Measurements from ENCODE around the gene SETD1A.

Gene SETD1A

GRCh38 chr16:30979170-30980022 is 21.8 kb downstream of the SETD1A start:
- Histone ChIP-seq H3K9me3 (ENCODE audit: low read length) (no peaks in the 10 kb centered on the region), H3K36me3 (ENCODE audit: insufficient read depth, low read length) (peaks cover 48% of the 10 kb centered on the region), H3K9ac (ENCODE audit: low read length) (no peak overlapping the region), H3K27me3 (ENCODE audit: control insufficient read depth in 1 of 2, insufficient read depth in 2 of 2, low read length in 2 of 2) (no peaks in the 10 kb centered on the region), H3K4me3 (ENCODE audit: low read depth in 1 of 2, low read length in 2 of 2) (no peak overlapping the region), H3K4me1 (ENCODE audit: insufficient read depth, low read length) (no peaks in the 10 kb centered on the region), H3K27ac (ENCODE audit: low read depth, low read length) (no peak overlapping the region)

- Histone ChIP-seq H3K27me3 (ENCODE audit: control insufficient read depth in 1 of 2, insufficient read depth in 2 of 2, low read length in 2 of 2) (no peaks in the 10 kb centered on the region), H3K4me3 (ENCODE audit: low read depth in 1 of 2, low read length in 2 of 2) (no peak overlapping the region), H3K36me3 (ENCODE audit: insufficient read depth, low read length) (peaks cover 45% of the 10 kb centered on the region)
Measured at GRCh38 chr16:30980023-30980371, 22.4 kb downstream of the SETD1A start.

GRCh38 chr16:30980434-30980833 is 22.9 kb downstream of the SETD1A start:
- Histone ChIP-seq H3K9ac (ENCODE audit: low read length) (no peak overlapping the region), H3K4me1 (ENCODE audit: insufficient read depth, low read length) (peaks cover 3% of the 10 kb centered on the region), H3K9me3 (ENCODE audit: low read length) (no peaks in the 10 kb centered on the region), H3K4me3 (ENCODE audit: low read depth in 1 of 2, low read length in 2 of 2) (no peak overlapping the region), H3K27me3 (ENCODE audit: control insufficient read depth in 1 of 2, insufficient read depth in 2 of 2, low read length in 2 of 2) (no peaks in the 10 kb centered on the region), H3K36me3 (ENCODE audit: insufficient read depth, low read length) (peaks cover 41% of the 10 kb centered on the region), H3K27ac (ENCODE audit: low read depth, low read length) (no peak overlapping the region)

More at GRCh38 chr16:30980023-30980371, 22.4 kb downstream of the SETD1A start:
- Histone ChIP-seq H3K9ac (ENCODE audit: low read length) (no peak overlapping the region), H3K4me1 (ENCODE audit: insufficient read depth, low read length) (no peaks in the 10 kb centered on the region), H3K9me3 (ENCODE audit: low read length) (no peaks in the 10 kb centered on the region), H3K27ac (ENCODE audit: low read depth, low read length) (no peak overlapping the region)

GRCh38 chr16:30980959-30981358 is 23.4 kb downstream of the SETD1A start:
- Histone ChIP-seq H3K9me3 (ENCODE audit: low read length) (no peaks in the 10 kb centered on the region), H3K36me3 (ENCODE audit: insufficient read depth, low read length) (peaks cover 35% of the 10 kb centered on the region), H3K4me3 (ENCODE audit: low read depth in 1 of 2, low read length in 2 of 2) (no peak overlapping the region), H3K9ac (ENCODE audit: low read length) (no peak overlapping the region), H3K27ac (ENCODE audit: low read depth, low read length) (no peak overlapping the region), H3K4me1 (ENCODE audit: insufficient read depth, low read length) (peaks cover 8% of the 10 kb centered on the region), H3K27me3 (ENCODE audit: control insufficient read depth in 1 of 2, insufficient read depth in 2 of 2, low read length in 2 of 2) (no peaks in the 10 kb centered on the region)

GRCh38 chr16:30982548-30983288 is 25.2 kb downstream of the SETD1A start:
- Histone ChIP-seq H3K27me3 (ENCODE audit: control insufficient read depth in 1 of 2, insufficient read depth in 2 of 2, low read length in 2 of 2) (no peaks in the 10 kb centered on the region), H3K9ac (ENCODE audit: low read length) (no peak overlapping the region), H3K36me3 (ENCODE audit: insufficient read depth, low read length) (peaks cover 25% of the 10 kb centered on the region), H3K4me3 (ENCODE audit: low read depth in 1 of 2, low read length in 2 of 2) (no peak overlapping the region), H3K4me1 (ENCODE audit: insufficient read depth, low read length) (peaks cover 14% of the 10 kb centered on the region), H3K27ac (ENCODE audit: low read depth, low read length) (no peak overlapping the region), H3K9me3 (ENCODE audit: low read length) (no peaks in the 10 kb centered on the region)

GRCh38 chr16:30983289-30983889 is 25.8 kb downstream of the SETD1A start:
- Histone ChIP-seq H3K27me3 (ENCODE audit: control insufficient read depth in 1 of 2, insufficient read depth in 2 of 2, low read length in 2 of 2) (no peaks in the 10 kb centered on the region), H3K9ac (ENCODE audit: low read length) (no peak overlapping the region), H3K27ac (ENCODE audit: low read depth, low read length) (no peak overlapping the region), H3K4me3 (ENCODE audit: low read depth in 1 of 2, low read length in 2 of 2) (no peak overlapping the region), H3K36me3 (ENCODE audit: insufficient read depth, low read length) (peaks cover 22% of the 10 kb centered on the region), H3K4me1 (ENCODE audit: insufficient read depth, low read length) (peaks cover 14% of the 10 kb centered on the region), H3K9me3 (ENCODE audit: low read length) (no peaks in the 10 kb centered on the region)

GRCh38 chr16:30983898-30984610 is 26.5 kb downstream of the SETD1A start:
- Histone ChIP-seq H3K4me3 (ENCODE audit: low read depth in 1 of 2, low read length in 2 of 2) (no peak overlapping the region), H3K27me3 (ENCODE audit: control insufficient read depth in 1 of 2, insufficient read depth in 2 of 2, low read length in 2 of 2) (no peaks in the 10 kb centered on the region), H3K4me1 (ENCODE audit: insufficient read depth, low read length) (peaks cover 14% of the 10 kb centered on the region), H3K9me3 (ENCODE audit: low read length) (no peaks in the 10 kb centered on the region), H3K36me3 (ENCODE audit: insufficient read depth, low read length) (peaks cover 18% of the 10 kb centered on the region), H3K27ac (ENCODE audit: low read depth, low read length) (no peak overlapping the region), H3K9ac (ENCODE audit: low read length) (no peak overlapping the region)

- peak within 1 kb of the TSS; percentile 35 for H3K27ac ChIP-seq (ENCODE audit: low read depth, low read length)
- peak within 1 kb of the TSS; percentile 40 to 79 for H3K4me3 ChIP-seq (ENCODE audit: low read depth in 1 of 2, low read length in 2 of 2)
- H3K9ac ChIP-seq (ENCODE audit: low read length) = peak within 1 kb of the TSS; percentile 47
- peaks cover 18% of the 10 kb centered on the region for H3K36me3 ChIP-seq (ENCODE audit: insufficient read depth, low read length)
- H3K9me3 ChIP-seq (ENCODE audit: low read length) = no peaks in the 10 kb centered on the region
- H3K4me1 ChIP-seq (ENCODE audit: insufficient read depth, low read length) = peaks cover 14% of the 10 kb centered on the region
- no peaks in the 10 kb centered on the region for H3K27me3 ChIP-seq (ENCODE audit: control insufficient read depth in 1 of 2, insufficient read depth in 2 of 2, low read length in 2 of 2)
Measured at GRCh38 chr16:30984669-30985400, 27.3 kb downstream of the SETD1A start, which contains the start of gene HSD3B7. Gene HSD3B7 (plus strand): TSS chr16:30985207. CDS start chr16:30985659, 452 bp downstream.

- Histone ChIP-seq H3K4me3 (ENCODE audit: low read depth in 1 of 2, low read length in 2 of 2) (peak overlapping the region; percentile 40 to 79), H3K27ac (ENCODE audit: low read depth, low read length) (peak overlapping the region; percentile 35), H3K9me3 (ENCODE audit: low read length) (no peaks in the 10 kb centered on the region), H3K27me3 (ENCODE audit: control insufficient read depth in 1 of 2, insufficient read depth in 2 of 2, low read length in 2 of 2) (no peaks in the 10 kb centered on the region), H3K36me3 (ENCODE audit: insufficient read depth, low read length) (peaks cover 18% of the 10 kb centered on the region), H3K4me1 (ENCODE audit: insufficient read depth, low read length) (peaks cover 14% of the 10 kb centered on the region), H3K9ac (ENCODE audit: low read length) (peak overlapping the region; percentile 47)
Measured at GRCh38 chr16:30985401-30986128, 28.0 kb downstream of the SETD1A start.
